Nephron progenitor cell (in vitro differentiated cells): ENCODE data around the gene ACE.

Source experiments
- DNase-seq: peaks from one replicate; pipeline ENCODE4 v3.0.0; 2021
- H3K27ac Mint-ChIP-seq: 2 replicates; pipeline ENCODE4 v1.8.0; 2021; ENCODE audit warnings: mild to moderate bottlenecking, moderate library complexity, mixed read lengths
- H3K27me3 Mint-ChIP-seq: 2 replicates; pipeline ENCODE4 v1.8.0; 2021; ENCODE audit warnings: mild to moderate bottlenecking, low read depth, mixed read lengths; ENCODE audit not compliant: poor library complexity
- H3K36me3 Mint-ChIP-seq: 2 replicates; pipeline ENCODE4 v1.8.0; 2021; ENCODE audit warnings: low read depth, mixed read lengths
- H3K4me1 Mint-ChIP-seq: 2 replicates; pipeline ENCODE4 v1.8.0; 2021; ENCODE audit warnings: mixed read lengths
- H3K4me3 Mint-ChIP-seq: 2 replicates; pipeline ENCODE4 v1.8.0; 2021; ENCODE audit warnings: mild to moderate bottlenecking, moderate library complexity, mixed read lengths
- H3K9me3 Mint-ChIP-seq: 2 replicates; pipeline ENCODE4 v1.8.0; 2021; ENCODE audit warnings: mild to moderate bottlenecking, moderate library complexity, mixed read lengths
- CTCF ChIP-seq: fragments of 200-600 bp; sonication (generic); IDR thresholded peaks from 2 replicates; pipeline ENCODE4 v1.5.0; 2021; ENCODE audit warnings: antibody characterized with exemption

Gene ACE

GRCh38 chr17:63544467-63545301, 67.8 kb downstream of the ACE start:
- H3K27me3 Mint-ChIP-seq, result peaks cover 26% of the 10 kb centered on the region
- no peak overlapping the region for H3K27ac Mint-ChIP-seq
- no peak for DNase-seq
- H3K4me1 Mint-ChIP-seq, result peaks cover 19% of the 10 kb centered on the region
- no peak overlapping the region for H3K4me3 Mint-ChIP-seq
- no peaks in the 10 kb centered on the region for H3K36me3 Mint-ChIP-seq
- H3K9me3 Mint-ChIP-seq, result no peaks in the 10 kb centered on the region
- no peak for TF ChIP-seq CTCF

- peaks cover 12% of the 10 kb centered on the region for H3K27me3 Mint-ChIP-seq
- H3K9me3 Mint-ChIP-seq, result no peaks in the 10 kb centered on the region
- no peak overlapping the region for H3K4me3 Mint-ChIP-seq
- peaks cover 12% of the 10 kb centered on the region for H3K4me1 Mint-ChIP-seq
- no peak for DNase-seq
- no peaks in the 10 kb centered on the region for H3K36me3 Mint-ChIP-seq
- H3K27ac Mint-ChIP-seq, result no peak overlapping the region
- no peak for TF ChIP-seq CTCF
Measured at GRCh38 chr17:63546308-63547082, 69.6 kb downstream of the ACE start.

DNA sequence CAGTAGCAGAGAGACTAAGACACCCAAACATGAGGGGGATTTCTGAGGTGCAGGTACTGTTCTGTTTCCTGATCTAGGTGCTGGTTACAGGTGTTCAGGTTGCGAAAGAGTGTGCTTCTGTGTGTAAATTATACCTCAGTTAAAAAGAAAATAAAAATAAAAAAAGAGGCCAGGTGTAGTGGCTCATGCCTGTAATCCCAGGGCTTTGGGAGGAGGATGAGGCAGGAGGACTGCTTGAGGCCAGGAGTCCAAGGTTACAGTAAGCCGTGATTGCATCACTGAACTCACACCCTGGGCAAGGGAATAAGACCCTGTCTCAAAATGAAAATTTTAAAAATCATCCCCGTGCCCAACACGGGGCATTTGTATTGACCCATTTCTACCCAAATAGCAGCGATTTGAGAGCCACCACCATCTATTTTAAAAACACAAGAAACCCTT, 70.2 kb downstream of the ACE start:
- Mint-ChIP-seq H3K4me1 (peaks cover 12% of the 10 kb centered on the region), H3K27me3 (peaks cover 12% of the 10 kb centered on the region), H3K36me3 (no peaks in the 10 kb centered on the region), H3K4me3 (no peak overlapping the region), H3K9me3 (no peaks in the 10 kb centered on the region), H3K27ac (no peak overlapping the region)
- DNase-seq, result no peak
- no peak for TF ChIP-seq CTCF
